GM18520 (cell line): Measurements from ENCODE around the gene PET100.

Experiments used
- ATAC-seq: cut with Tn5 transposase; IDR thresholded peaks from one replicate; pipeline ENCODE4 v1.9.1; 2021; ENCODE audit not compliant: unreplicated experiment

Gene PET100

GRCh38 chr19:7612282-7613274 is 17.0 kb upstream of the PET100 start:
- ATAC-seq = no peak

GRCh38 chr19:7614859-7615741 is 14.5 kb upstream of the PET100 start:
- no peak for ATAC-seq

- ATAC-seq = no peak
Observed at GRCh38 chr19:7617172-7617571, 12.4 kb upstream of the PET100 start.

- ATAC-seq = no peak
Observed at GRCh38 chr19:7617735-7618134, 11.9 kb upstream of the PET100 start.

GRCh38 chr19:7618348-7618747 is 11.2 kb upstream of the PET100 start:
- ATAC-seq = no peak

GRCh38 chr19:7618771-7619510 is 10.7 kb upstream of the PET100 start:
- ATAC-seq = no peak

- no peak for ATAC-seq
Observed at GRCh38 chr19:7619671-7620441, 9.7 kb upstream of the PET100 start.

GRCh38 chr19:7620442-7621412 is 8.9 kb upstream of the PET100 start:
- no peak for ATAC-seq

GRCh38 chr19:7622933-7623685 is 6.5 kb upstream of the PET100 start:
- no peak for ATAC-seq

- no peak for ATAC-seq
Observed at GRCh38 chr19:7623725-7624603, 5.6 kb upstream of the PET100 start.

- no peak for ATAC-seq
Observed at GRCh38 chr19:7624810-7625209, 4.8 kb upstream of the PET100 start.

GRCh38 chr19:7625763-7626372 is 3.7 kb upstream of the PET100 start:
- ATAC-seq = no peak

- no peak for ATAC-seq
Observed at GRCh38 chr19:7627166-7627565, 2.4 kb upstream of the PET100 start.

- no peak for ATAC-seq
Observed at GRCh38 chr19:7628589-7629311, 843 bp upstream of the PET100 start.

GRCh38 chr19:7631577-7631976 is 2.0 kb downstream of the PET100 start:
- no peak for ATAC-seq
